Fibroblast of pulmonary artery (primary cell): ENCODE results near the gene MDM4.

Experiments
- DNase-seq: peaks from one replicate; pipeline ENCODE4 v3.0.0-alpha.2; 2010; ENCODE audit warnings: low read depth
- H3K4me3 ChIP-seq: replicated peaks from 2 replicates; pipeline ENCODE4 v1.5.1; 2011; ENCODE audit warnings: low read depth, mild to moderate bottlenecking, control low read depth, low read length, moderate library complexity
- TF ChIP-seq, protein P1 (sequence below): IDR thresholded peaks from 2 replicates; pipeline ENCODE4 v1.5.1; 2011; ENCODE audit warnings: mild to moderate bottlenecking, control low read depth, low read length, inconsistent platforms; ENCODE audit errors: missing control alignments

The MDM4 gene

DNA sequence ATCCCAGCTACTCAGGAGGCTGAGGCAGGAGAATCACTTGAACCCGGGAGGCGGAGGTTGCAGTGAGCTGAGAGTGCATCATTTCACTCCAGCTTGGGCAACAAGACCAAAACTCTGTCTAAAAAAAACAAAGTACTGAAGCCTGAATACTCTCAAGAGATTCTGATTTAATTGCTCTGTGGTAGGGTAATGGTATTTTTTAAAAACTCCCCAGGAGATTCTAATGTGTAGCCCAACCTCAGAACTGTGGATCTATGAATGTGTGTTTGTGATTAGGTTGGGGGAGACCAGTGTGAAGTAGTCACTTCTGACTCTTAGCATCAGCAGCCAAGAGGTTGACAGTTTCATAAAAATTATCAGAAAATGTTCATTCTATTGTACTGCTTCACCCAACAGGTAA lies 43.5 kb upstream of the MDM4 start:
- DNase-seq, result no peak
- no peak overlapping the region for H3K4me3 ChIP-seq
- TF ChIP-seq, protein P1, sequence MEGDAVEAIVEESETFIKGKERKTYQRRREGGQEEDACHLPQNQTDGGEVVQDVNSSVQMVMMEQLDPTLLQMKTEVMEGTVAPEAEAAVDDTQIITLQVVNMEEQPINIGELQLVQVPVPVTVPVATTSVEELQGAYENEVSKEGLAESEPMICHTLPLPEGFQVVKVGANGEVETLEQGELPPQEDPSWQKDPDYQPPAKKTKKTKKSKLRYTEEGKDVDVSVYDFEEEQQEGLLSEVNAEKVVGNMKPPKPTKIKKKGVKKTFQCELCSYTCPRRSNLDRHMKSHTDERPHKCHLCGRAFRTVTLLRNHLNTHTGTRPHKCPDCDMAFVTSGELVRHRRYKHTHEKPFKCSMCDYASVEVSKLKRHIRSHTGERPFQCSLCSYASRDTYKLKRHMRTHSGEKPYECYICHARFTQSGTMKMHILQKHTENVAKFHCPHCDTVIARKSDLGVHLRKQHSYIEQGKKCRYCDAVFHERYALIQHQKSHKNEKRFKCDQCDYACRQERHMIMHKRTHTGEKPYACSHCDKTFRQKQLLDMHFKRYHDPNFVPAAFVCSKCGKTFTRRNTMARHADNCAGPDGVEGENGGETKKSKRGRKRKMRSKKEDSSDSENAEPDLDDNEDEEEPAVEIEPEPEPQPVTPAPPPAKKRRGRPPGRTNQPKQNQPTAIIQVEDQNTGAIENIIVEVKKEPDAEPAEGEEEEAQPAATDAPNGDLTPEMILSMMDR, result no peak

GRCh38 chr1:204473400-204473965 lies 42.7 kb upstream of the MDM4 start:
- no peak for DNase-seq
- TF ChIP-seq, protein P1, result no peak
- no peak overlapping the region for H3K4me3 ChIP-seq

- TF ChIP-seq, protein P1, result no peak
- H3K4me3 ChIP-seq, result no peak overlapping the region
- DNase-seq, result no peak
Observed at GRCh38 chr1:204475656-204476432, 40.4 kb upstream of the MDM4 start.

DNA sequence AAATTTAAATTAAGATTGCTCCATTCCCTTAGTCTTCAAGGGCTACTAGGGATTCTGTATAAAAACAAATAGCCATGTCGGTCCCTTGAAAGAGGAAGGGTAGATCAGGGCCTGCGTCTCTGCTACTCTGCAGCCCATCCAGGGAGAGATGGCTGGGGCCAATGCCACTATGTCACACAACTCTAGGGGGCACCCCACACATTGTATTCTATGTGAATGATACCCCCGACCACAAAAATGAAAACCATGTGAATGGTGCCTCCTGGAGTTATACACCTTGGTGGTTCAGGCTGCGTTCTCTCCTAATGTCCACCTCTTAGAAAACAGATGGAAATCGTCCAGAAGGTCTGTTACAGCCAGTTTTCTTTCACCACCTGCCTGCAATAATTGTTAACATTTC lies 39.6 kb upstream of the MDM4 start:
- no peak for DNase-seq
- TF ChIP-seq, protein P1, result no peak
- H3K4me3 ChIP-seq, result no peak overlapping the region

DNA sequence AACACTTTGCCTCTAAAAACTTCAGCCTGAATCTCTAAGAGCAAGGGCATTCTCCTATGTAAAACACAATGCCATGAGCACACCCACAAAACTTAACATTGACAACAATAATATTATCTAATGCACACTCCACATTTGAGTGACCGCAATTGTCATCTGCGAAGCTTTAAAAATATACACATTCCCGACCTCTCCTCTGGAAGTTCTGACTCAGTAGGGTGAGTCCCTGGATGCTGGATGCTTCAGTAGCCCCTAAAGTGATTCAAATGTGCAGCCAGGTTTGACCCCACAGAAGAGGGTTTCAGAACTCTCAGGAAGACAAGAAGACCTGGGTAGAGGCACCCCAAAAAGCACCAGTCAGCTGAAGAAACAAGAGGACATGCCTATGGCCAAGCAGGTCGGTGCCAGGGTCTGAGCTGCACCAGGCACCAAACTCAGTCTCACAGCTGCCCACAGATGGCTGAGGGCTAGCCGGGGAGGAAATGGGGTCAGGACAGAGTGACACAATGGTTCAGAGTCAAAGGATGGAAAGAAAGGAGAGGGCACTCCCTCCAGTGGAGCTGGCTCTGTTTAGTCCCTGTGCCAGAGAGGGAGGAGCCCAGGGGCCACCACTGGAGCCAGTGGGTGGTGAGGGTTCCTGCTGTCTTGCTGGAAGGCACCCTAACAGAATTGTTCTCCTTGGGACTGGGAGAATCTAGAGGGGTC lies 39.0 kb upstream of the MDM4 start:
- H3K4me3 ChIP-seq, result no peak overlapping the region
- TF ChIP-seq, protein P1, result no peak
- DNase-seq, result no peak

DNA sequence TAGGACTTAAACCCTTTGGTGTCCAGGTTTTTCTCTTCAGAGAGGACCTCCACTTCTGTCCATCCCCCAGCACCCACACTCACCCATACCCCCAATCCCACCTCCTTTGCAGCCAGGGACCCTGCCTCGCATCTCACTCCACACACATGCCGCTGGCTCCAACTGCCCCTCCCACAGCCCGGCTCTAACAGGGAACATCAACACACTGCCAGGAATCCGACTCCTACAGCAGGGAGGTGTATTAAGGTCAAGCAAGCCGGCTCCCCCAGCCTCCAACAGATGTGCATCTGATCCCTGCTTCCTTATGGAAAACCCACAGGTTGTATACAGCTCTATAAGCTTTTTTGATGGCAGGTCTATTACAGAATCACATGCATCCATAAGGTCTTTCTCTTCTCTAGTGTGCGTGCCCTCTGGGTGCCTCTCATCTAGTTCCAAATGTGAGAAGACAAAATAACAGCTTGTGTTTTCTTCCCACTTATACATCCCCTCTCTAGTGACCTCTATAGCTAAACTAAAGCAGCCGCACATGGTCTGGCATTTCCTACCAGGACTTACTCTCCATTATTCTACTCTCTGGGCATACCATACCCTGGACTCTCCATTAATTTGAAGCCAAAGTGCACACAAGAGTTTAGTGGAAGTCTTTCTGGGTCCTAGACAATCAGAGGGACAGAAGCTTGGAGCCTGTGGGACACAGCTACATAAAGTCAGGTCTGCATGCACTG lies 37.9 kb upstream of the MDM4 start:
- TF ChIP-seq, protein P1, result no peak
- DNase-seq, result no peak
- H3K4me3 ChIP-seq, result no peak overlapping the region
